Esophagus (tissue), 2 donors: ENCODE results near the gene NRN1L. TPM values are rescaled to one million over a fixed set of nuclear protein-coding genes. Genes with fewer than 3 reads are reported as not detected.
"Not testable (repeated sequence)": the region's sequence is repeated elsewhere in the genome, so short reads cannot be mapped to it uniquely, and the experiment has no call there.

Source experiments
- H3K27ac ChIP-seq, 2 donors: one replicate each; pipeline ENCODE4 v1.5.1; 2013; ENCODE audit warnings: low read depth in 2 of 2, mild to moderate bottlenecking in 2 of 2, inconsistent platforms in 1 of 2, low read length in 1 of 2, moderate library complexity in 1 of 2
- H3K27me3 ChIP-seq, 2 donors: one replicate each; pipeline ENCODE4 v1.6.1; 2013; ENCODE audit warnings: low read length in 2 of 2, control low read depth in 1 of 2, mild to moderate bottlenecking in 1 of 2; ENCODE audit not compliant: insufficient read depth in 2 of 2, control insufficient read depth in 1 of 2
- H3K36me3 ChIP-seq, 2 donors: one replicate each; pipeline ENCODE4 v1.6.1; 2013; ENCODE audit warnings: low read length in 1 of 2; ENCODE audit not compliant: control insufficient read depth in 2 of 2, insufficient read depth in 2 of 2
- H3K4me1 ChIP-seq, 2 donors: one replicate each; pipeline ENCODE4 v1.6.1; 2013; ENCODE audit warnings: low read length in 1 of 2; ENCODE audit not compliant: control insufficient read depth in 2 of 2, insufficient read depth in 2 of 2
- H3K4me3 ChIP-seq, 2 donors: one replicate each; pipeline ENCODE4 v1.5.1; 2013; ENCODE audit warnings: low read length in 2 of 2, mild to moderate bottlenecking in 2 of 2, low read depth in 1 of 2, moderate library complexity in 1 of 2
- H3K9me3 ChIP-seq, 2 donors: one replicate each; pipeline ENCODE4 v1.6.1; 2013; ENCODE audit warnings: mild to moderate bottlenecking in 2 of 2, low read depth in 1 of 2, low read length in 1 of 2, moderate library complexity in 1 of 2; ENCODE audit not compliant: control insufficient read depth in 2 of 2, insufficient read depth in 1 of 2
- WGBS, 2 donors: extraction: QIAGEN DNeasy Blood & Tissue Kit; methylation state at CpG; one replicate each; pipeline ENCODE4 v1.1.7; 2013; 5-methylcytosine and 5-hydroxymethylcytosine counted together
- polyA plus RNA-seq, 2 donors: library from polyadenylated mRNA; stranded (reverse); fragments of 200-250 nt; gene quantifications; one replicate each; pipeline ENCODE4 v1.2.3, GENCODE V29; 2013
- donor health status: healthy with polysubstance abuse.
- donor health status: Bipolar disorder and iron deficiency.

Gene NRN1L
- polyA plus RNA-seq = 1 to 10 TPM in 1 of 2 donors, under 1 TPM in 1; 0.41 to 1.5 TPM

- Histone ChIP-seq H3K27ac (peak within 1 kb of the TSS; percentile 11 to 55), H3K27me3 (no peaks in the 10 kb centered on the region), H3K9me3 (no peaks in the 10 kb centered on the region), H3K4me3 (no peak within 1 kb of the TSS), H3K4me1 (peaks cover 2% of the 10 kb centered on the region in 2 donors), H3K36me3 (peaks cover 30 to 48% of the 10 kb centered on the region in 2 donors)
- 22 to 54% methylated on average over 22 of the region's 22 CpGs for WGBS, 2 donors
Observed at GRCh38 chr16:67884684-67885083, at the start of gene NRN1L. NRN1L (plus strand) TSS chr16:67884885; CDS start chr16:67884904, 19 bp downstream.

- peak overlapping the region in 1 of 2 donors; percentile 16 for H3K27ac ChIP-seq
- H3K4me1 ChIP-seq, H3K36me3 ChIP-seq, H3K27me3 ChIP-seq, H3K4me3 ChIP-seq, H3K9me3 ChIP-seq: not testable (repeated sequence)
- 62 to 66% methylated on average over 10 of the region's 10 CpGs for WGBS, 2 donors
Observed at GRCh38 chr16:67837190-67837589, 47.5 kb upstream of the NRN1L start.

GRCh38 chr16:67837811-67838210 lies 46.9 kb upstream of the NRN1L start:
- Histone ChIP-seq H3K27ac (no peak overlapping the region), H3K27me3 (no peaks in the 10 kb centered on the region), H3K4me1 (peaks cover 0 to 5% of the 10 kb centered on the region in 2 donors), H3K9me3 (no peaks in the 10 kb centered on the region), H3K36me3 (no peaks in the 10 kb centered on the region), H3K4me3 (no peak overlapping the region)
- WGBS, 2 donors = 90 to 92% methylated on average over 2 of the region's 2 CpGs

GRCh38 chr16:67841198-67841815 lies 43.4 kb upstream of the NRN1L start:
- Histone ChIP-seq H3K27me3 (no peaks in the 10 kb centered on the region), H3K4me1 (peaks cover 3 to 24% of the 10 kb centered on the region in 2 donors), H3K4me3 (peak overlapping the region; percentile 78 to 90), H3K36me3 (no peaks in the 10 kb centered on the region), H3K9me3 (no peaks in the 10 kb centered on the region), H3K27ac (peak overlapping the region; percentile 100)
- WGBS, 2 donors = 37 to 47% methylated on average over 17 of the region's 17 CpGs

GRCh38 chr16:67841816-67842508 lies 42.7 kb upstream of the NRN1L start, which contains the start of gene THAP11:
THAP11 (plus strand) TSS chr16:67842320; CDS start chr16:67842555, 235 bp downstream.
- Histone ChIP-seq H3K9me3 (no peaks in the 10 kb centered on the region), H3K27ac (peak within 1 kb of the TSS; percentile 100), H3K4me3 (peak within 1 kb of the TSS; percentile 78 to 90), H3K4me1 (peaks cover 3 to 24% of the 10 kb centered on the region in 2 donors), H3K36me3 (no peaks in the 10 kb centered on the region), H3K27me3 (no peaks in the 10 kb centered on the region)
- whole genome bisulfite sequencing, 2 donors = 1% methylated on average over 72 to 83 of the region's 83 CpGs

GRCh38 chr16:67842509-67843342 lies 42.0 kb upstream of the NRN1L start:
- no peaks in the 10 kb centered on the region for H3K27me3 ChIP-seq
- peak overlapping the region; percentile 100 for H3K27ac ChIP-seq
- 0 to 1% methylated on average over 66 to 67 of the region's 67 CpGs for WGBS, 2 donors
- no peaks in the 10 kb centered on the region for H3K9me3 ChIP-seq
- H3K4me3 ChIP-seq = peak overlapping the region; percentile 78 to 90
- peaks cover 3 to 24% of the 10 kb centered on the region in 2 donors for H3K4me1 ChIP-seq
- H3K36me3 ChIP-seq = no peaks in the 10 kb centered on the region

GRCh38 chr16:67843343-67843765 lies 41.3 kb upstream of the NRN1L start:
- peak overlapping the region; percentile 100 for H3K27ac ChIP-seq
- no peaks in the 10 kb centered on the region for H3K36me3 ChIP-seq
- no peaks in the 10 kb centered on the region for H3K27me3 ChIP-seq
- peak overlapping the region; percentile 78 to 90 for H3K4me3 ChIP-seq
- no peaks in the 10 kb centered on the region for H3K9me3 ChIP-seq
- H3K4me1 ChIP-seq = peaks cover 3 to 24% of the 10 kb centered on the region in 2 donors
- 3 to 7% methylated on average over 11 of the region's 11 CpGs for WGBS, 2 donors

- H3K27ac ChIP-seq = peak overlapping the region; percentile 52 to 59
- H3K27me3 ChIP-seq = no peaks in the 10 kb centered on the region
- H3K9me3 ChIP-seq = no peaks in the 10 kb centered on the region
- no peak overlapping the region for H3K4me3 ChIP-seq
- H3K36me3 ChIP-seq = no peaks in the 10 kb centered on the region
- H3K4me1 ChIP-seq = peaks cover 4 to 24% of the 10 kb centered on the region in 2 donors
- 46 to 62% methylated on average over 4 of the region's 4 CpGs for WGBS, 2 donors
Observed at GRCh38 chr16:67844497-67844896, 40.2 kb upstream of the NRN1L start.

GRCh38 chr16:67845291-67846062 lies 39.2 kb upstream of the NRN1L start:
- Histone ChIP-seq H3K27me3 (no peaks in the 10 kb centered on the region), H3K27ac (peak overlapping the region; percentile 78 to 97), H3K36me3 (no peaks in the 10 kb centered on the region), H3K4me1 (peaks cover 4 to 24% of the 10 kb centered on the region in 2 donors), H3K4me3 (no peak overlapping the region), H3K9me3 (no peaks in the 10 kb centered on the region)
- 66 to 69% methylated on average over 5 of the region's 5 CpGs for WGBS, 2 donors
